GM18907 (cell line): ENCODE measurements around the gene HBEGF.
A peak's percentile ranks its signal among the peaks of the same experiment; 100 is the strongest.

Experiments
- ATAC-seq: cut with Tn5 transposase; IDR thresholded peaks from one replicate; pipeline ENCODE4 v1.9.1; 2021; ENCODE audit warnings: mild to moderate bottlenecking, moderate library complexity; ENCODE audit not compliant: unreplicated experiment

The HBEGF gene

DNA sequence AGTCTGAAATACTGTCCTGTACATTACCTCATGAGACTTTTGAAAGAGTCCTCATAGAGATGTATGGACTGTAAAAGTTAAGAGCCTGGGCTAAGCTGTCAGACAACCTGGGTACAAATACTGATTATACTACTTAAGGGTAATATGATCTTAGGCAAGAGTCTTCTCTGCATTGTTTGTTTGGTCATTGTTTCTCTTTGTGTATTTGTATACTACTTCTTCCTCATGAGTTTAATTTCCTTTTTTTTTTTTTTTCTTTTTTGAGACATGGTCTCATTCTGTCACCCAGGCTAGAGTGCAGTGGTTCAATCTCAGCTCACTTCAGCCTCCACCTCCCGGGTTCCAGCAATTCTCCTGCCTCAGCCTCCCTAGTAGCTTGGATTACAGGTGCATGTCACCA, 40.9 kb downstream of the HBEGF start:
- no peak for ATAC-seq

DNA sequence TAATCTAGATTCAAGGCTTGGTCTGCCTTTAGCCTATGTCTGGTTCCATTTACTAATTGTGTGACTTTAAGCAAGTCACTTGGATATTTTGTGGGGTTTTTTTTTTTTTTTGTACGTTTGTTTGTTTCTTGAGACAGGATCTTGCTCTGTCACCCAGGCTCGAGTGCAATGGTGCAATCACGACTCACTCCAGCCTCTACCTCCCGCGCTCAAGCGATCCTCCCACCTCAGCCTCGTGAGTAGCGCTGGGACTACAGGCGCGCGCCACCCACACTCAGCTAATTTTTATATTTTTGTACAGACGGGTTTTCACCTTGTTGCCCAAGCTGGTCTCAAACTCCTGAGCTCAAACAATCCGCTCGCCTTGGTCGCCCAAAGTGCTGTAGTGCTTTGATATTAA, 42.4 kb downstream of the HBEGF start:
- no peak for ATAC-seq

DNA sequence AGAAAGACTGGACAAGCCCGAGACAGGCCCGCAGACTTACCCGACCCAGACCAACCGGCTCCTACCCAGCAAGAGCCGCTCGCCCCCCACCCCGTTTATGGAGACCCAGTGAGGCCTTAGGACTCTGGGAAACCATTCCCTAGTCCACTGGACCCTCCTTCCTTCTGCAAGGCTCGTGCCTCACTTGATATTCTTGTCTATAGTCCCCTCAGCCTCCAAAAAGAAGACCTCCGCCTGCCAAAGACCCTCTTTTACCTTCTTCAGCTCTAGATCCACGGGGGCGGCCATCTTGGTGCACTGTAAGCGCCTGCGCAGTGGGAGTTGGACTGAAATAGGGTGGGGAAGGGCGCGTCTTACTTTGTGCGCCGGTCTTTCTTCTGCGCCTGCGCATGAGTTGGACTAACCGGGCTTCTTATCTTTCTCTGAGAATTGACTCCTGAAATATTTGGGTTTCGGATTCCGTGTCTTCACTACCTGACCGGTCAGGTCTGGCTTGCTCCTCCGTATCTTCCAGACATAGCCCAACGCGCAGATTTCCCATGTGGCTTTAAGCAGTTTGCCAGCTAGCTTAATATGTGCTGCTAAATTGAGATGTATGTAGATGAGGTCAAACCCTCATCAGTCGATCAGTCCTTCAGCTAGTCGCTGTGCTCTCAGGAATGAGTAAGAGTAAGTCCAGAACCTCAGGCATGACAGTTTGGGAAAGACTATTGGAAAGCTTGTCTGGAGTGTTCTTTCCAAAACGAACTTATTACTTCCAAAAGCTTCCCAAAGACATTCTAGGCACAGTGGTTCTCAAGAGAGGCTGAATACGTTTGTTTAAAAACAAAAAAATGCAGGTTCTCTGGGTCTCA, 43.4 kb downstream of the HBEGF start, which contains the start of gene PFDN1:
Gene PFDN1 (minus strand): TSS at position 316 of the 854 bp plus-strand sequence. CDS start 28 bp downstream, at position 288.
- peak; percentile 94 for ATAC-seq

DNA sequence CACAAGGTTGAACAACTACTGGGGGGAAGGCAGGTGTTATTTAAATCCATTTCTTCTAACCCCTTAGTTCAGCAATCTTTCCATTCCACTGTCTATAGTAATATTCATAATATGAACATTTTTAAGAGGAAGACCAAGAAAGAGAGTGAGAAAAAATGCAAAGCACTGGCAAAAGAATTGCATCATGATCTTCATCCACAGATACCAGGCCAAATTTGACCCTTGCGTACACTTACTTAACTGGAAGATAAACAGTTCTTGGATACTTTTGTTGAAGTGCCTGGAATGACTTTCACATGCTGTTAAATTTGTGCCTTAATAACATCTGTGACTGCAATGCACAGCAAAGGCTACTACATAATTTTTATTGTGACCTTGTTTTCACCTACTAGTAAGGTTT, 45.3 kb downstream of the HBEGF start:
- no peak for ATAC-seq

DNA sequence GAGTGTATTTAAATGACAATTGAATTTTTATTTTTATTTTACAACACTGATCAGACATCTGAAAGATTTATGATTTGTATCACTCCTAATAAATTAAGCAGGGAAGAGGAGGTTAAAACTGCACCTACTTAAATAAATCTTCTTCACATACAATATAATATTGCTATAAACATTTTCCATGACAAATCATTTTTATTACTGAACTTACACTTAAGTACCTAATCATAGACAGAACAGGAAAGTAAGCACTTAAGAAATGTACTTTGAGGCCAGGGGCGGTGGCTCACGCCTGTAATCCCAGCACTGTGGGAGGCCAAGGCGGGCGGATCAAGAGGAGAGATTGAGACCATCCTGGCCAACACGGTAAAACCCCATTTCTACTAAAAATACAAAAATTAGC, 47.3 kb downstream of the HBEGF start:
- ATAC-seq = no peak

DNA sequence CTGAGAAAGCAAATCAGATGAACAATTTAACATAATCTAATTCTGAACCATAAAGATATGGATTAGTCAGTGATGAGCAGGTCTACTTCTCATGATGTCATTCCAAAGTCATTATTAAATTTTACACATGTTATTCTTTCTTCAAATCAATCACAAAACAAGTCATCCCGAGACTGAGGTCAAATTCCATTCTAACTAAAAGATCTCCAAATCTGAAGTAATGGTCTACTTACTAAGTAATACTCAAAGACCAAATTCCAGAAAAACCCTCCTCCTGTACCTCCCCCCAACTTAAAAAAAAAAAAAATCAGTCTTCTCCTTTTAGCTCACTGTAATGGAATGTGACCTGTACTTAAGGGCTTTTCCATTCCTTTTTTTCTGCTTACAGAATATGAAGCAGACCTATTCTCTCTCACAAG, 48.2 kb downstream of the HBEGF start:
- ATAC-seq = no peak

DNA sequence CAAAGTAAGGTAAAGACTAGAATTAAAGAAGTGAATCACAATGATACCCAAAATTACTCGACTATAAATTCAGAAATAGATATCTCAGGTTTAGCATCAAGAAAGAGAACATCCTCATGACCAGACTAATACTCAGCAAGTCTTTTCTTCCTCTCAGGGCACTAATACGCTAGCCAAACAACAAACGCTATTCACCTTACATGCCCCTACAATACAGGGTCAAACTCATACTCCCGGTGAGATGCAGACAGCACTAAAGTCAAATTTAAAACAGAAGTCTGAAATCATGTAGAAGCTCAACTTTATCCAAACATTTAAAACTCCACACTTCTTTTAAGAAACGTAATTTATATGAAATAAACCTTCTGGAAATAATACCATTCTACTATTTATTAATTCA, 49.1 kb downstream of the HBEGF start:
- ATAC-seq = no peak

DNA sequence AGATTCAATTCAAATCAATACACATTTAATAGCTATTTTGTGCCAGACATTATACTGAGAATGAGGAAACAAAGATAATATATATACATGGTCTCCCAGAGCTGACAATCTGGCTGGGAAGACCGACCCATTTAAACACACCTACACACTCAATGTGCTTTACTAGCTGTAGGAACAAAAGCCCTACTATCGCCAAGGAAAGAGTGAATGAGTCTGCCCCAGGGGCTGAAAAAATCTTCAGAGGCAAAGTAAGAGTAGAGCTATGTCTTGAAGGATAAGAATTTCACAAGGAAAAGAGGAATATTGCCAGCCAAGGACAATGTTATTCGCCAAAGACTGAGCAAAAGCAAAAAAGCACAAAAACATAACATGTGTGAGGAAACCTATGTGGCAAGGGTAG, 50.1 kb downstream of the HBEGF start:
- no peak for ATAC-seq

DNA sequence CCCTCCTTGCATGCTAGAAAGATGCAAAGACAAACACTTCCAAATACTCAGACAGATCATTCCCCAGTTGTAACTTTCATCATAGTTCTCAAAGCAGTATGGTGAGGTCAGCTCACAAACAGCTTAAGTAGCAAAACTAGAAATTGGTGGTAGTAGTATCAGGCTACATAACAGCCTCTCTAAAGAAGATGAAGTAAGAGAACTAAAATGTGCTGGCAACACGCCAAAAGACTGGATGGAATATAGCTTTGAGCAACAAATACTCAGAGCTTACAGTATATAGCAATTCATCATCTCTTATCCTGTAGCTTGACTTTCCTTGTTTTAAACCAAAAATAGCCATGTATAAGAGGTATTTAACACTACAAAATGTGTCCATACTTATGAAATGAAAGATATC, 51.0 kb downstream of the HBEGF start:
- ATAC-seq = no peak

DNA sequence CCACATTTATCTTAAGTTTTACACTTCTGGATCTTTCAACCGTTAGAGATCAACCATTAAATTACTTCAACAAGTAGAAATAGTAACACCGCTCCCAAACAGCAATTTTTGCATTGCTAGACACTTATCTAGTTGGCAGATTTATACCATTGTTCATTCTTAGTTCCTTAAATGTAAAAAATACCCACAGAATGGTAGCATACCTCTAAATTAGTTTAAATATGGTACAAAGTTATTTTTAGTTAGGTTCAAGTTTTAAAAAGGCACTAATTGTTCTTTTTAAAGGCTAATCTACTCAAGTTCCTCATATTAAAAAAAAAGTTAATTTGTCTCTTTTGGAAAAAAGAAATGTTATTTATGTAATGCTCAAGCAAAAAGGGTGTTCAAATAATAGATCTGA, 51.6 kb downstream of the HBEGF start:
- no peak for ATAC-seq

DNA sequence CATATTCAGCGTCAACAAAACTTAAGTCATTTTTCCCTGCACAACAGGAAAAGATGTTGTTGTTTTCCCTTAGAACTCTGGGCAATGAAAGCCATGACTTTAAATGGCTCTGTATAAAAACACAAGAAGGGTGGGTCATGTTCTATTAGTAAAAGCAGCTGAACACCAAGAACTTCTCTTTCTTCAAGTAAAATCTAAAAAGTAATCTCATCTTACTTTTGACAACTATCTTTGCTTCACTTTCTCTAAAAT, 52.6 kb downstream of the HBEGF start:
- ATAC-seq = no peak

DNA sequence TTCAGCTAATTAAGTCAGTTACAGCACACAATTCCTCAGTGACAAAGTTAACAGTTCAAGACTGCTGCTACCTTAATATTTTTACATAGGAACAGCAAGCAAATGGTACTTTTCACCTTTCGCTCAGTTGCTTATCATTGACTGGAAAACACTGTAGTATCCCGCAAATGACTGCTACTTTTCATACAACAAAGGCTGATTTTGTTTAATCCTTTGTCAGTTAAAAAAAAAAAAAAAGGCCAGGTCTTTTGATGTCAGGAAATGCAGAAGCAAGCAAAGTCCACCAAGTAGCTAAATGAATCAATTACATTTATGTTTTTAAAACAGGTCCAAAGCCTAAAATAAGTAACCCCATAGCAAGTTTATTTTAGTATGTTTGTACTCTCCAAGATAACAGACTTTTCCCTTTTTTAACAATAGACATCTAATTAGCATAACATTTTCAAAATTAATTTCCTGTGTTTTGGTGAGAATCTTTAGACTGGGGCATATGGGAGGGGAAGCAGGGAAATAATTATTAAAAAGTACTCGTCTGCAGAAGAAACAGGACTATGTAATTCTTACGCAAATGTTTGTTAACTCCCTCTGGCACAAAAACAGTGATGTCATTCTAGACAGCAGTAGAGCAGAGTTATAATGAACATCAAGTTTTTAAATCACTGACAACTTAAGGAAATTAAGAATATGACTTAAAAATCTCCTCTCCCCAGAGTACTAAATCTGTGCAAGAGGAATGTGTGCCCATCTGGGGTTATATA, 53.1 kb downstream of the HBEGF start:
- no peak for ATAC-seq

DNA sequence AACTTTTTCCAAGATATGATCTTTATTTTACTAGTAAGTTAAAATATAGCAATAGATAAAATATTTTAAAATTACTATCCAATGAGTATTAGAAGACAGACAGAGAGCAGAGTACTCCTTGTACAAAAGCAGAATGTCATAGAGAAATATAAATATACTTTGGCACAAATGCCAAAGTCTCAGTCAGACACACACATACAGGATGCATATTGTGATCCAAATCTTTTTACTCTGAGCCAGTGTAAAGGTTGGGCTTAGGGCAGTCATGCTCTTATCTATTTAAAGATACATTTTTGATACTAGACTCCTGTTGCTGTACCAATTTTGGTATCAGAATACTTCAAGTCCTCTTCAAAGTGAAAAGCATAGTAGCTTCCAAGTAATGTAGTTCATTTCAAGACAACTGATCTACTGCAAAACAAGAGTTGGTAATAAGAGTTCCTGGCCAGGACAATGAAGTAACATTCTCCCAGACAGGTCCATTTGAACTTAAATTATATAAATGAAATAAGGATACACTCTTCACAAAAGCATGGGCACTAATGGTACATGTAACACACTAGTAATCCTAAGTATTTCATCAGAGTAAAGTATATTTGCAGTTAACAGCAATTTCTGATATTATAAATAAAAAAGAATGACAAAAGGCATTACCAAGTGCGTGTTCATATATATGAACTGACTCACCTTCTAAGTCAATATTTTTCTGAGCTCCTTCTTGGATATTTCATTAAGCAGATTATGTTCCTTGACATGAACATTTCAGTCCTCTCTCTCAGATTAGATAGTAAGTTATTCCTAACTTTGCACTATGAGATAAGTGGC, 54.0 kb downstream of the HBEGF start:
- ATAC-seq = no peak

DNA sequence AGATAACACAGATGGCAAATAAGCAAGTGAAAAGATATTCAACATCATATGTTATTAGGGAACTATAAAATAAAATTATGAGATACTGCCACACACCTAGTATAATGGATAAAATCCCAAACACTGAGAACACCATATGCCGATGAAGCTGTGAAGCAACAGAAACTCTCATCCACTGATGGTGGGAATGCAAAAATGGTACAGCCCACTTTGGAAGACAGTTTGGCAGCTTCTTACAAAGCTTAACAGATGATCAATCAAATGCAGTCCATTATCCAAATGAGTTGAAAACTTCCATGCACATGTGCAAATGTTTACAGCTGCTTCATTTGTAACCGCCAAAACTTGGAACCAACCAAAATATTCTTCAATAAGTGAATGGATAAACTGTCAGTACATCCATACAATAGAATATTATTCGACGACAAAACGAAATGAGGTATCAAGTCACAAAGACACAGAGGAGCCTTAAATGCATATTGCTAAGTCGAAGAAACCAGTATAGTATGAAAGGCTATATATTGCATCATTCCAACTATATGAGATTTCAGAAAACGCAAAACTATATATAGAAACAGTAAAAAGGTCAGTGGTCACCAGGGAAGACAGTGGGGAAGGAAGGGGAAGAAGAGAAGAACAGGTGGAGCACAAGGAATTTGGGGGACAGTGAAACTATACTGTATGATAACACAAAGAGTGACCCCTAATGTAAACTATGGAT, 58.4 kb downstream of the HBEGF start:
- no peak for ATAC-seq

DNA sequence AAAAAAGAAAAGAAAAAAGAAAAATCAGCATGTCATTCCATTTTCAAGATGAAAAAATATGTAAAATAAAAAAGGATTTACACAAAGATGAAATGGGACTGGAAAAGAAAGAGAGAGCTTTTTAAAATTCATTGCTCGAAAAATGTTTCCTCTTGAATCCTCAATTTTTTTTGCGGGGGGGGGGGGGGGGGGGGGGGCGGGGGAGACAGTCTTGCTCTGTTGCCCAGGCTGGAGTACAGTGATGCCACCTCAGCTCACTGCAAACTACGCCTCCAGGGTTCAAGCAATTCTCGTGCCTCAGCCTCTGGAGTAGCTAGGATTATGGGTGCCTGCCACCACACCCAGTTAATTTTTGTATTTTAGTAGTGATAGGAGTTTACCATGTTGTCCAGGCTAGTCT, 60.0 kb downstream of the HBEGF start:
- no peak for ATAC-seq

DNA sequence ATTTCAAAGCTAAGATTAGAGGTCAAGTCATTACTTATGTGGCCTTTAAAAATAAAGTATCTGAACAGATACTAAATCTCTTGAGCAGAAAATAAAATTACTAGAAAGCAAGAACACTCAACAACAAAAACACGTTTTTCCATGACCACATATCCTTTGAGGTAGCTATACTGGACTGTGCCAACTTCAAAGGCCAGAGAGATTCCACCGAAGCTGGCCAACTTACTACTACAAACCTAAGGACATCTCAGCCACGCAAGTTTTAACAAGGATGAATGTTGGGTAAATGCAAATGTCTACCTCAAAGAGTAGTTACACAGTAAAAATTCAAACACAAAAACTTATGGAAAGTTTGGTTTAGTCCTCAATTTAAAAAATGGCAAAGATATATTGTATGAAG, 62.4 kb downstream of the HBEGF start:
- no peak for ATAC-seq
